ENCODE data around the gene RNF115. TPM values are rescaled to one million over a fixed set of nuclear protein-coding genes. Genes with fewer than 3 reads are reported as not detected.

RNF115 gene
- total and polyA plus RNA-seq, 2 of the 8 experiments (the other 6 are each of a cell fraction or from before 2014, with no cell fraction given) = 4.7 to 10.8 TPM

- Histone ChIP-seq H3K4ac (replicated peaks; ENCODE audit: insufficient read length, low read depth, low read length) (no peak overlapping the region), H2AFZ (ENCODE audit: low read length) (no peak overlapping the region), H3K36me3 (ENCODE audit: control insufficient read depth in 2 of 4, insufficient read depth in 4 of 4, low read length in 3 of 4) (no peaks in the 10 kb centered on the region), H3K4me1 (replicated peaks in 1 of 4; ENCODE audit: control insufficient read depth in 3 of 4, insufficient read depth in 4 of 4, low read length in 3 of 4) (peaks cover 0 to 3% (median under 1%) of the 10 kb centered on the region in 4 experiments; a peak in 2 of 7 replicates), H4K5ac (ENCODE audit: insufficient read length, low read depth, low read length) (no peak overlapping the region), H3K56ac (replicated peaks; ENCODE audit: insufficient read length, low read depth, low read length) (no peak overlapping the region), H3K18ac (ENCODE audit: extremely low read depth, low read length) (no peak overlapping the region), H2BK5ac (ENCODE audit: low read depth, low read length) (no peak overlapping the region), H3K79me1 (ENCODE audit: low read depth, low read length) (no peaks in the 10 kb centered on the region), H3K23ac (ENCODE audit: insufficient read length) (no peak overlapping the region), H4K91ac (replicated peaks; ENCODE audit: insufficient read length, low read length) (no peak overlapping the region), H4K8ac (ENCODE audit: extremely low read depth, insufficient read depth, low read length) (no peak overlapping the region), H3K14ac (ENCODE audit: insufficient read length) (no peak overlapping the region), H2BK20ac (ENCODE audit: low read length) (no peak overlapping the region), H3K27ac (ENCODE audit: low read depth, low read length) (no peak overlapping the region), H3K79me2 (ENCODE audit: control insufficient read depth in 1 of 2, insufficient read depth in 2 of 2, low read length in 2 of 2) (no peaks in the 10 kb centered on the region), H3K27me3 (replicated peaks in 1 of 4; ENCODE audit: control insufficient read depth in 3 of 4, extremely low read depth in 1 of 4, insufficient read depth in 3 of 4, low read length in 3 of 4) (no peaks in the 10 kb centered on the region), H2BK15ac (ENCODE audit: low read length) (no peak overlapping the region), H3K4me2 (ENCODE audit: insufficient read depth in 1 of 2, low read depth in 2 of 2, low read length in 2 of 2) (no peak overlapping the region), H3K23me2 (ENCODE audit: low read depth, low read length) (no peaks in the 10 kb centered on the region), H2AK5ac (ENCODE audit: low read depth, low read length) (no peak overlapping the region), H3K4me3 (ENCODE audit: extremely low read depth in 1 of 4, insufficient read depth in 2 of 4, low read depth in 3 of 4, low read length in 4 of 4) (no peak overlapping the region), H2BK12ac (ENCODE audit: low read depth, low read length) (no peak overlapping the region), H4K20me1 (replicated peaks in 1 of 2; ENCODE audit: control insufficient read depth in 1 of 2, insufficient read depth in 2 of 2, low read length in 2 of 2) (no peaks in the 10 kb centered on the region), H3K9ac (replicated peaks in 1 of 4; ENCODE audit: extremely low read depth in 1 of 4, low read depth in 3 of 4, low read length in 3 of 4) (no peak overlapping the region), H2BK120ac (replicated peaks; ENCODE audit: low read depth, low read length) (no peak overlapping the region), H3K9me3 (ENCODE audit: insufficient read depth in 2 of 2, low read depth in 1 of 2, low read length in 1 of 2) (no peaks in the 10 kb centered on the region)
- 0 out of 2 replicates have a peak, but pooled peaks have one; percentile 19 for TF ChIP-seq CEBPB (IDR thresholded peaks at IDR 0.05; ENCODE audit: low read depth, low read length)
- no peak for TF ChIP-seq TAF7 (optimal IDR thresholded peaks at IDR 0.05; ENCODE audit: borderline replicate concordance, low read depth, low read length)
- no peak for TF ChIP-seq CBX8 (IDR thresholded peaks at IDR 0.05; ENCODE audit: borderline replicate concordance, low read depth, low read length)
- no peak for TF ChIP-seq MAFK (IDR thresholded peaks at IDR 0.05; ENCODE audit: low read depth, low read length)
- no peak for DNase-seq (ENCODE audit: low read depth in 1 of 2, low spot score in 2 of 2)
- WGBS, 2 experiments (ENCODE audit: extremely low coverage in 1 of 2, insufficient coverage in 1 of 2, insufficient read length in 1 of 2, insufficient replicate concordance in 2 of 2, low coverage in 1 of 2, low lambda C conversion rate in 2 of 2, missing lambda C conversion rate in 1 of 2) = 92% methylated on average over 5 of the region's 5 CpGs; no CpG with 5 or more reads in 1 of the 2 experiments
- ChIA-PET POLR2A (ENCODE audit: partially characterized antibody) (interaction anchor here (0.6 kb wide), 1 partner anchor 1588 kb away, joined by 3 read pairs; no protein-coding TSS in a partner anchor), CTCF (ENCODE audit: partially characterized antibody) (interaction anchor here (0.9 to 1.3 kb wide), 2 partner anchors 29 to 155 kb away, joined by 4 to 6 read pairs; partner anchors contain the start of gene NUDT17)
- no peak for FAIRE-seq
Measured at GRCh38 chr1:145690587-145691558, 133.0 kb downstream of the RNF115 start.

All from H1 (cell line).